ENCODE measurements around the gene CALML3. TPM values are rescaled to one million over a fixed set of nuclear protein-coding genes. Genes with fewer than 3 reads are reported as not detected.

CALML3 gene
- polyA plus RNA-seq, 4 donors, result 0.07 to 0.27 (median 0.22) TPM; not detected in 1

DNA sequence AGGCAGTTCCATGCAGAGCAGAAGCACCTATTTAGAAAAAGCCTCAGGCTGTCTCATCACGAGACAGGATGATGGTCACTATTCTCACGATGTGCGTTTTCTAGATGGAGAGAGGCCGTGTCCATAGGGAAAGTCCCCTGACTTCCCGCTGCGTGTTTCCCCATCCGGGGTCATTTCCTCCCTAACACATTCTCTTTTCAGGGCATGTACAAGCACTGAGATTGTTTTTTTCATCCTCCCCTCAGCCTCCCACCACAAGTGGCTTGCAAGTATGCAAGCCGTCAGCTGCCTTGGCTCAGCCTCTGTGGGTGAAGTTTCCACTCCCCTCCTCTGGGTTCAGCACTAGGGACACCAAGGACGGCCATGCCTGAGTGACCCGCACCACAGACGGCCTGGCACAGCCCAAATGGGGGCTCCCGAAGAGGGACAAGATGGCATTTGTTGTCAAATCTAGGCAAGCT, 22.7 kb upstream of the CALML3 start:
- no peaks in the 10 kb centered on the region for H3K9me3 ChIP-seq (ENCODE audit: control insufficient read depth in 2 of 2, insufficient read depth in 1 of 2, low read depth in 1 of 2, low read length in 1 of 2)
- H3K36me3 ChIP-seq (ENCODE audit: control insufficient read depth in 3 of 3, insufficient read depth in 2 of 3, low read depth in 1 of 3, low read length in 3 of 3), result no peaks in the 10 kb centered on the region
- FAIRE-seq (no peak), DNase-seq (no peak)
- 69 to 79% (median 77%) methylated on average over 12 of the region's 12 CpGs for WGBS, 3 donors
- no peak overlapping the region for H3K27ac ChIP-seq (ENCODE audit: low read depth in 1 of 3, low read length in 2 of 3)
- H3K4me3 ChIP-seq (ENCODE audit: low read depth in 1 of 3, low read length in 3 of 3), result no peak overlapping the region
- H3K4me1 ChIP-seq (ENCODE audit: control insufficient read depth in 3 of 3, insufficient read depth in 2 of 3, low read depth in 1 of 3, low read length in 2 of 3), result peaks cover 0 to 31% (median 6%) of the 10 kb centered on the region in 3 donors
- H3K27me3 ChIP-seq (ENCODE audit: control insufficient read depth in 3 of 3, insufficient read depth in 3 of 3, low read length in 3 of 3), result no peaks in the 10 kb centered on the region

DNA sequence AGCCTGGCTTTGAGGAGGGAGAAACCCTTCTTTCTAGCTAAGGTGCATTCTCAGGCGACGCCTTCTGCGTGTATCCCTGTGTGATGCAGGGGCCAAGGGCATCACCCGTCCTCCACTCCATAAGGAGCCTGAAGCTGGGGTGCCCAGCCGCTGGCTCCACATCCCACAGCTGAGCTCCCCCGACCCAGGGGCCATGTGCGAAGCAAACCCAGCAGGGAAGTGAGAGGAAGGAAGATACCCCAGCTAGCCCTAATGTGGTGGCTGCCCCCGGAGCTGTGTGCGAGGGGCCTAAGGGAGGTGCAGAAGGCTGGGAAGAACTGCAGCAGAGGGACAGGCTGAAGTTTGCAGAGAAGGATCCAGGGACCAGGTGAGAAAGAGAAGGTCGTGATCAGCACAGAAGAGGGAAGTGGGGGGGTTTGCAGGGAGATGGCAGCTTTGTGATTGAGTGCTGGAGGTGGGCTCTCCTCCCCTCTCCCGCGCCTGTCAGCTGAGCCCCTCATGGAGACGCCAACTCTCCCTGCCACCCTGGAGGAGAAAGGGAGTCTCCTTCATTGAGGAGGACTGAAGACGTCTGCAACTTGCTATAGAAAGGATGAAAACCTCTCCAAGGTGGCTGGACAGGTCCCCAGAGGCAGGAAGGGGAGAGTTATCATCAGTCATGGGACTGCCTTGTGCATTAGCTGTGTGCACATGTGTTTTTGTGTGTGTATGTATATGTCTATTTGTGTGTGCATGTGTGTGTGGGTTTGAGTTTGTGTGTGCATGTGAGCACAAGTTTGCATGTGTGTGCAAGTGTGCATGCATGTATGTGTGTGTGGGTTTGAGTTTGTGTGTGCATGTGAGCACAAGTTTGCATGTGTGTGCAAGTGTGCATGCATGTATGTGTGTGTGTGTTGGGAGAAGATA, 21.9 kb upstream of the CALML3 start:
- no peak for DNase-seq
- H3K4me1 ChIP-seq (ENCODE audit: control insufficient read depth in 3 of 3, insufficient read depth in 2 of 3, low read depth in 1 of 3, low read length in 2 of 3), result peaks cover 0 to 31% (median 6%) of the 10 kb centered on the region in 3 donors
- WGBS, 3 donors, result 73 to 84% (median 82%) methylated on average over 12 to 14 of the region's 14 CpGs
- H3K9me3 ChIP-seq (ENCODE audit: control insufficient read depth in 2 of 2, insufficient read depth in 1 of 2, low read depth in 1 of 2, low read length in 1 of 2), result no peaks in the 10 kb centered on the region
- no peak for FAIRE-seq
- no peaks in the 10 kb centered on the region for H3K27me3 ChIP-seq (ENCODE audit: control insufficient read depth in 3 of 3, insufficient read depth in 3 of 3, low read length in 3 of 3)
- H3K4me3 ChIP-seq (ENCODE audit: low read depth in 1 of 3, low read length in 3 of 3), result no peak overlapping the region
- H3K36me3 ChIP-seq (ENCODE audit: control insufficient read depth in 3 of 3, insufficient read depth in 2 of 3, low read depth in 1 of 3, low read length in 3 of 3), result no peaks in the 10 kb centered on the region
- no peak overlapping the region for H3K27ac ChIP-seq (ENCODE audit: low read depth in 1 of 3, low read length in 2 of 3)

DNA sequence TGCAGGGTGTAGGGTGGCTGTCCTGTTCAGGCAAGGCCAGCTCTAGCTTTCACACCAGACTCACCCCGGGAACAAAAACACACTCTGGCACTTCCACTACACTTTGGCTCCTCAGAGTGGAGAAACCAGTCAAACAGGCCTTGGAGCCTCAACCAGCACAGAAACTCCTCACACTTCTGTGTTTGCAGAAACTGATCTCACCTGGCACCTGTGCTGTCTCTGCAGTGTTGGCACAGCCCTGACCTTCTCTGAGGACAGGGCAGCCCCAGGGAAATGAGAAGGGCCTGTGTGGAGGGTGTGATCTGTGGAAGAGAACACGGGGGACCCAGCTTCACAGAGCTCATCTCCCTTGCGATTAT, 21.3 kb upstream of the CALML3 start:
- H3K27me3 ChIP-seq (ENCODE audit: control insufficient read depth in 3 of 3, insufficient read depth in 3 of 3, low read length in 3 of 3), result no peaks in the 10 kb centered on the region
- peaks cover 0 to 31% (median 6%) of the 10 kb centered on the region in 3 donors for H3K4me1 ChIP-seq (ENCODE audit: control insufficient read depth in 3 of 3, insufficient read depth in 2 of 3, low read depth in 1 of 3, low read length in 2 of 3)
- WGBS, 3 donors, result 17 to 63% (median 40%) methylated on average over 3 of the region's 3 CpGs
- no peaks in the 10 kb centered on the region for H3K36me3 ChIP-seq (ENCODE audit: control insufficient read depth in 3 of 3, insufficient read depth in 2 of 3, low read depth in 1 of 3, low read length in 3 of 3)
- DNase-seq, result peak; percentile 82 to 88
- H3K4me3 ChIP-seq (ENCODE audit: low read depth in 1 of 3, low read length in 3 of 3), result no peak overlapping the region
- peak overlapping the region in 2 of 3 donors; percentile 44 to 48 for H3K27ac ChIP-seq (ENCODE audit: low read depth in 1 of 3, low read length in 2 of 3)
- no peaks in the 10 kb centered on the region for H3K9me3 ChIP-seq (ENCODE audit: control insufficient read depth in 2 of 2, insufficient read depth in 1 of 2, low read depth in 1 of 2, low read length in 1 of 2)
- no peak for FAIRE-seq

DNA sequence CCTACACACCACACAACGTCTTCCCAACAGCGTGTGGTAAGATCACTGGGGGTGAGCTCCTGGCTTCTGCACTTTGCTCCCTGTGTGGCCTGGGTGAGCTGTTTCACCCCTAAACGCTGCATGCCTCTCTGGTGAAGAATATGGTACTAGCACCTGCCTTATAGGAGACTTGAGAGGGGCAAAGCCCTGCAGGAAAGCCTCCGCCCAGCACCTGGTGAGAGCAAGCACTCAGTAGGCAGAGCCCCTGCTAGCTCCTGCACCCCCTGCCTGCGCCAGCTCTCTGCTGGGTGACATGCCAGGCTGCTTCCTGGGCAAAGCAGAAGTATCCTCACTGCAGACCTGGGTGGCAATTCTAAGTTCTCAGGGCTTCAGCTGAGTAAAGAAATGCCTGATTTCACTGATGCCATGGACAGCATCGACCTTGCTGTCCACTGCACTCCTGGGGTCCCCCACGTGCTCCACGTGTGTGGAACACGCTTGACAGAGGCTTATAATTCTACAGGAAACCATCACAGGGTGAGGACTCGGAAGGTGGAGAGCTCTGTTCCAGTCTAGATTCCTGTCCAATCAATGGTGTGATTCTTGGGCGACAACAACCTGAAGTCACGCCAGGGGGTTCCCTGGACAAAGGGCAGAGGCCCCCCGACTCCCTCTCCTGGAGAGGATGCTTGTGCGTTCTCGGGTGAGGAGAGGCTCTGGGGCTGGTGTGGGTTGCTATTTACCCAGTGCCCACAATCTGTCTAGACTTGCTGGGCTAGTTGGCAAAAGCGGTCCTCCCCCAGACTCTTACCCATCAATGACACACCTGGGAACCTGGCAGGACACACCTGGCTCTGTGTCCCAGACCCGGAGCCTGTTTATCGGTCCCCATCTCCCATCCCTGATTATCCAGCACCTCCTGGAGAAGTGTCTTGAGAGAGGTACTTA, 20.4 kb upstream of the CALML3 start:
- WGBS, 3 donors, result 43 to 72% (median 58%) methylated on average over 18 of the region's 18 CpGs
- H3K27ac ChIP-seq (ENCODE audit: low read depth in 1 of 3, low read length in 2 of 3), result peak overlapping the region in 2 of 3 donors; percentile 44 to 48
- FAIRE-seq (no peak), DNase-seq (peak in 1 of 2 donors; percentile 69)
- H3K9me3 ChIP-seq (ENCODE audit: control insufficient read depth in 2 of 2, insufficient read depth in 1 of 2, low read depth in 1 of 2, low read length in 1 of 2), result no peaks in the 10 kb centered on the region
- no peak overlapping the region for H3K4me3 ChIP-seq (ENCODE audit: low read depth in 1 of 3, low read length in 3 of 3)
- no peaks in the 10 kb centered on the region for H3K27me3 ChIP-seq (ENCODE audit: control insufficient read depth in 3 of 3, insufficient read depth in 3 of 3, low read length in 3 of 3)
- H3K36me3 ChIP-seq (ENCODE audit: control insufficient read depth in 3 of 3, insufficient read depth in 2 of 3, low read depth in 1 of 3, low read length in 3 of 3), result no peaks in the 10 kb centered on the region
- H3K4me1 ChIP-seq (ENCODE audit: control insufficient read depth in 3 of 3, insufficient read depth in 2 of 3, low read depth in 1 of 3, low read length in 2 of 3), result peaks cover 0 to 31% (median 6%) of the 10 kb centered on the region in 3 donors

- Histone ChIP-seq H3K9me3 (ENCODE audit: control insufficient read depth in 2 of 2, insufficient read depth in 1 of 2, low read depth in 1 of 2, low read length in 1 of 2) (no peaks in the 10 kb centered on the region), H3K4me1 (ENCODE audit: control insufficient read depth in 3 of 3, insufficient read depth in 2 of 3, low read depth in 1 of 3, low read length in 2 of 3) (peaks cover 0 to 25% (median 6%) of the 10 kb centered on the region in 3 donors), H3K4me3 (ENCODE audit: low read depth in 1 of 3, low read length in 3 of 3) (no peak overlapping the region), H3K27ac (ENCODE audit: low read depth in 1 of 3, low read length in 2 of 3) (no peak overlapping the region), H3K36me3 (ENCODE audit: control insufficient read depth in 3 of 3, insufficient read depth in 2 of 3, low read depth in 1 of 3, low read length in 3 of 3) (no peaks in the 10 kb centered on the region), H3K27me3 (ENCODE audit: control insufficient read depth in 3 of 3, insufficient read depth in 3 of 3, low read length in 3 of 3) (no peaks in the 10 kb centered on the region)
- WGBS, 3 donors, result 57 to 61% (median 59%) methylated on average over 2 of the region's 2 CpGs
- FAIRE-seq, result no peak
- no peak for DNase-seq
Observed at GRCh38 chr10:5506246-5506645, 18.5 kb upstream of the CALML3 start.

DNA sequence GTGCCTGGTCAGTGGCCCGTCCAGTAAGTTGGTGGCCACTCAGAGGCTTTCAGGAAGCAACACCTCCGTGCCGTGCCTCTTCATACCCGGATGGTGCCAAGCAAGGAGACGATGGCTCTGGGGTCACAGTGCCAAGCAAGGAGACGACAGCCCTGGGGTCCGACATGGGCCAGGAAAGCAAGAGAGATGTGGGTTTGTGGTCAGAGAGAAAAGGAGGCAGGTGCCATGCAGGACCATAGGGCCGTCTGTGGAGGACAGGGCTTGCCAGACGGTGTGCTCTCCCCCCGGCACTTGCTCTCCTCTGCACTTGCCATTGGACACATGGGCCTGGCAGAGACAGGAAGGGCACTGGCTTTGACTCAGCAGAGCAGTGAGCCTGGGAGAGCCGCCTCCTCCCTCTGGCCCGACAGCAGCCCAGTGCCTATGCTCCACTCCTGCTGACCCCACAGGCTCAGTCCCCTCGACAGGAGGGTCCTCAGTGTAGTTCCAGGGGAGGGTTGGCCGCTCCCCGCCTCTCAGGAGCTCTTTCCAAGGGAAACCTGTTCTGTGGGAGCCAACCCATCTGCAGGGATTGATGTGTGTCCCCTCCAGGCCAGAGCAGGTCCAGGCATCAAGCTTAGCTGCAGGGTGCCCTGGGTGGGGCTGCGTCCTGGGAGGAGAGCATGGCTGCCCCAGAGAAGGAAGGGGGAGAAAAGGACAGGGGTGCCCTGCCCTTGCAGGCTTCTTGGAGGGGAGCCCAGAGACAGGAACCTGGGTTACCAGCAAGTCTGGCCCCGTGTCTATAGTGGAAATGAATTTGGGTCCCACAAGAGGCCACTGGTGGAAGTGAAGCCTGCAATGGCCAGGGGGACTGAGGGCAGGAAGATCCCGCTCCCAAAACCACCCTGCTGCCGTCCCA, 17.8 kb upstream of the CALML3 start:
- Histone ChIP-seq H3K4me3 (ENCODE audit: low read depth in 1 of 3, low read length in 3 of 3) (no peak overlapping the region), H3K4me1 (ENCODE audit: control insufficient read depth in 3 of 3, insufficient read depth in 2 of 3, low read depth in 1 of 3, low read length in 2 of 3) (peaks cover 0 to 25% (median 6%) of the 10 kb centered on the region in 3 donors), H3K36me3 (ENCODE audit: control insufficient read depth in 3 of 3, insufficient read depth in 2 of 3, low read depth in 1 of 3, low read length in 3 of 3) (no peaks in the 10 kb centered on the region), H3K9me3 (ENCODE audit: control insufficient read depth in 2 of 2, insufficient read depth in 1 of 2, low read depth in 1 of 2, low read length in 1 of 2) (no peaks in the 10 kb centered on the region), H3K27me3 (ENCODE audit: control insufficient read depth in 3 of 3, insufficient read depth in 3 of 3, low read length in 3 of 3) (no peaks in the 10 kb centered on the region), H3K27ac (ENCODE audit: low read depth in 1 of 3, low read length in 2 of 3) (no peak overlapping the region)
- FAIRE-seq (no peak), DNase-seq (no peak)
- WGBS, 3 donors, result 84 to 89% (median 85%) methylated on average over 19 of the region's 19 CpGs

- Histone ChIP-seq H3K27me3 (ENCODE audit: control insufficient read depth in 3 of 3, insufficient read depth in 3 of 3, low read length in 3 of 3) (no peaks in the 10 kb centered on the region), H3K36me3 (ENCODE audit: control insufficient read depth in 3 of 3, insufficient read depth in 2 of 3, low read depth in 1 of 3, low read length in 3 of 3) (no peaks in the 10 kb centered on the region), H3K9me3 (ENCODE audit: control insufficient read depth in 2 of 2, insufficient read depth in 1 of 2, low read depth in 1 of 2, low read length in 1 of 2) (no peaks in the 10 kb centered on the region), H3K4me1 (ENCODE audit: control insufficient read depth in 3 of 3, insufficient read depth in 2 of 3, low read depth in 1 of 3, low read length in 2 of 3) (peaks cover 0 to 20% (median 6%) of the 10 kb centered on the region in 3 donors), H3K4me3 (ENCODE audit: low read depth in 1 of 3, low read length in 3 of 3) (no peak overlapping the region), H3K27ac (ENCODE audit: low read depth in 1 of 3, low read length in 2 of 3) (no peak overlapping the region)
- no peak for DNase-seq
- 76 to 88% (median 86%) methylated on average over 14 of the region's 14 CpGs for WGBS, 3 donors
- no peak for FAIRE-seq
Observed at GRCh38 chr10:5507649-5508131, 17.1 kb upstream of the CALML3 start.
